DND-41 (cell line): ENCODE results near the gene ADAMTSL5.

Experiments
- EZH2 ChIP-seq: IDR thresholded peaks from 3 replicates; pipeline ENCODE4 v1.6.1; 2012; ENCODE audit warnings: borderline replicate concordance, low read depth, mild to moderate bottlenecking, moderate library complexity, low read length, inconsistent platforms; ENCODE audit not compliant: severe bottlenecking
- TF ChIP-seq, protein P1 (sequence below): IDR thresholded peaks from 2 replicates; pipeline ENCODE4 v1.5.1; 2012; ENCODE audit warnings: borderline replicate concordance, low read length, moderate library complexity, mild to moderate bottlenecking; ENCODE audit not compliant: poor library complexity, severe bottlenecking; ENCODE audit errors: extremely low read depth

DNA sequence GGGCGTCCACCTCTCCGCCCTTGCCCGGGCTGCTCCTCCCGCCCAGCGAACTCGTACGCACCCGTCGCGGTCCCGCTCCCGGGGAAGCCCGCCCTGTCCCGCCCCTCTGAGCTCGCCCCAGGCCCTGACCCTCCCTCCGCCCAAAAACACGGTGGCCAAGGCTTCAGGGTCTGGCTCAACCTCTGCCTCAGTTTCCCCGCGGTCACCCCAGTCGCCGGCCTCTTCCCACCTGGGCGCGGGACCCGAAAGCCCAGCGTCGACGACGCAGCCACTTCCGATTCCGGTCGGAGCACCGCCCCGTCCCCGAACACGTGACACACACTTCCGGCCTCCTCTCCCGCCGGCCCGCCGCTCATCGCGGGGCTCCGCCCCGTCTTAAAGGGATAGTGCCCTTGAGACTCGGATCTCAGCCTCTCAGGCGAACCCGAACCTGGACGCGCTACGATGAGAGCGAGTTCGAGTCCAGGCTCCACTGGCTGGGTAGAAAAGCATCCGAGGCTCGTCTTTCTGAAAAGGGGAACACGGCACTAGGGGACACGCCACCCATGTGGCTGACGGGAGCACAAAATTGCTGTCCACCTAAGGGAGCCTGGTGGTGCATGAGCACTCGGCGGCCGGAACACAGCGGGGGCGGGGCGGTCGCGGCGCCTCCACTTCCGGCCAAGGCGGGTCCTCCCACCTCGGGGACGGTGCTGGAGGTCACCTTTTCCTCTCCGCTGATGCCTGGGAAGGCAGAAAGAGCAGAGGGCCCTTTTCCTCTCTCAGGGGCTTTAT is 33.7 kb downstream of the ADAMTSL5 start, which contains the start of gene C19orf25:
- TF ChIP-seq, protein P1, sequence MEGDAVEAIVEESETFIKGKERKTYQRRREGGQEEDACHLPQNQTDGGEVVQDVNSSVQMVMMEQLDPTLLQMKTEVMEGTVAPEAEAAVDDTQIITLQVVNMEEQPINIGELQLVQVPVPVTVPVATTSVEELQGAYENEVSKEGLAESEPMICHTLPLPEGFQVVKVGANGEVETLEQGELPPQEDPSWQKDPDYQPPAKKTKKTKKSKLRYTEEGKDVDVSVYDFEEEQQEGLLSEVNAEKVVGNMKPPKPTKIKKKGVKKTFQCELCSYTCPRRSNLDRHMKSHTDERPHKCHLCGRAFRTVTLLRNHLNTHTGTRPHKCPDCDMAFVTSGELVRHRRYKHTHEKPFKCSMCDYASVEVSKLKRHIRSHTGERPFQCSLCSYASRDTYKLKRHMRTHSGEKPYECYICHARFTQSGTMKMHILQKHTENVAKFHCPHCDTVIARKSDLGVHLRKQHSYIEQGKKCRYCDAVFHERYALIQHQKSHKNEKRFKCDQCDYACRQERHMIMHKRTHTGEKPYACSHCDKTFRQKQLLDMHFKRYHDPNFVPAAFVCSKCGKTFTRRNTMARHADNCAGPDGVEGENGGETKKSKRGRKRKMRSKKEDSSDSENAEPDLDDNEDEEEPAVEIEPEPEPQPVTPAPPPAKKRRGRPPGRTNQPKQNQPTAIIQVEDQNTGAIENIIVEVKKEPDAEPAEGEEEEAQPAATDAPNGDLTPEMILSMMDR: no peak
- no peak for TF ChIP-seq EZH2
